HG03064 (cell line): Measurements from ENCODE around the gene NEU2.
"Not testable (repeated sequence)": the region's sequence is repeated elsewhere in the genome, so short reads cannot be mapped to it uniquely, and the experiment has no call there.

Experiments used
- ATAC-seq: cut with Tn5 transposase; IDR thresholded peaks from one replicate; pipeline ENCODE4 v1.9.1; 2021; ENCODE audit warnings: low read depth; ENCODE audit not compliant: unreplicated experiment

Gene NEU2

DNA sequence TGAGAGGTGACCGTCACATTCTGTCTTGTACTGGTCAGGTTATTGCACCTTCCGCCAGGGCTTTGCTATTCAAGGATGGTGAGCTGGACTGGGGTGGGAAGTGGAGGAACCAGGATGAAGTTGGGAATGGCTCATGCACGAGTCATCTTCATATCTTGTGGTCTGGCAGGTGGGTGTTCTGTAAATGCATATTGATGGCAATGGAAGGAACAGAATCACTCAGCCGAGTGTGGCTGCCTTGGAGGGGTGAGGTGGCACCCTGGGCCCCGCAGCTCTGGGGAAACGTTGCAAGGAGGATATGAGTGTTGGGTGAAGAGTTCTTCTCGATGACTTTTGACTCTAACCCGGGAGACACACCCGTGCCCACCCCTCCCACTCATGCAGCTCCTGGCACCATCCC is 1.2 kb downstream of the NEU2 start:
- no peak for ATAC-seq

- no peak for ATAC-seq
Observed at GRCh38 chr2:233034091-233034882, 1.8 kb downstream of the NEU2 start.

GRCh38 chr2:233035426-233036161 is 3.1 kb downstream of the NEU2 start:
- no peak for ATAC-seq

DNA sequence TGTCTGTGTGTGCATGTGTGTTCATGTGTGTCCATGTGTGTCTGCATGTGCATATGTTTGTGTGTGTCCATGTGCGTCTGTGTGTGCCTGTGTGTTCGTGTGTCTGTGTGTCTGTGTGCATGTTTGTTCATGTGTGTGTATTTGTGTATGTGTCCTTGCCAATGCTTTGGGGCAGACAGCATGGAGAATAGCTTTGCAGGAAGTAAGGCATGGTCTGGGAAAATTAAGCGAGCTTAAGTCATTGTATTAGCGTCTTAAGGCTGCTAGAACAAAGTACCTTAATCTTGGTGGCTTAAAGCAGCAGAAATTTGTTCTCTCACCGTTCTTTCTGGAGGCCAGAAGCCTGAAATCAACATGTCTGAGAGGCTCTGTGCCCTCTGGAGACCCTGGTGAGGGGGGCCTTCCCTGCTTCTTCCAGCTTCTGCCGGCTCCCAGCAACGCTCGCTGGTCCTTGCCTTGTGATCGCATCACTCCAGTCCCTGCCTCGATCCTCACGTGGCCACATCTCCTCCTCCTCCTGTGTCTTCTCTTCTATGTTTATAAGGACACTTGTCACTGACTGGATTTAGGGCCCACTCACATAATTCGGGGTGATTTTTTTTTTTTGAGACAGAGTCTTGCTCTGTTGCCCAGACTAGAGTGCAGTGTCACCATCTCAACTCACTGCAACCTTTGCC is 3.8 kb downstream of the NEU2 start:
- ATAC-seq: no peak

DNA sequence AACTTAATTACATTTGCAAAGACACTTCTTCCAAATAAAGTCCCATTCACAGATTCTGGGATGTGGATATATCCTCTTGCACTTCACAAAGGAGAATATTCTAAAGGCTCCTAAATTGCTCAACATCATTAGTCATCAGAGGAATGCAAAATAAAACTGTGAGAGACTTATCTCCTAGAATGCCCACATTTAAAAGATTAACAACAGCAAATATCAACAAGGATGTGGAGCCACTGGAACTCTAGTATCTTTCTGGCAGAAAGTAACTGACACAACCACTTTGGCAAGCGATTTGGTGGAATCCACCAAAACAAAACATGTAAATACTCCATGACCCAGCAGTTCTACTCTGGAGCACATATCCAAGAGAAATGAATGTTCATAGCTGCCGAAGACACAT is 4.6 kb downstream of the NEU2 start:
- no peak for ATAC-seq

DNA sequence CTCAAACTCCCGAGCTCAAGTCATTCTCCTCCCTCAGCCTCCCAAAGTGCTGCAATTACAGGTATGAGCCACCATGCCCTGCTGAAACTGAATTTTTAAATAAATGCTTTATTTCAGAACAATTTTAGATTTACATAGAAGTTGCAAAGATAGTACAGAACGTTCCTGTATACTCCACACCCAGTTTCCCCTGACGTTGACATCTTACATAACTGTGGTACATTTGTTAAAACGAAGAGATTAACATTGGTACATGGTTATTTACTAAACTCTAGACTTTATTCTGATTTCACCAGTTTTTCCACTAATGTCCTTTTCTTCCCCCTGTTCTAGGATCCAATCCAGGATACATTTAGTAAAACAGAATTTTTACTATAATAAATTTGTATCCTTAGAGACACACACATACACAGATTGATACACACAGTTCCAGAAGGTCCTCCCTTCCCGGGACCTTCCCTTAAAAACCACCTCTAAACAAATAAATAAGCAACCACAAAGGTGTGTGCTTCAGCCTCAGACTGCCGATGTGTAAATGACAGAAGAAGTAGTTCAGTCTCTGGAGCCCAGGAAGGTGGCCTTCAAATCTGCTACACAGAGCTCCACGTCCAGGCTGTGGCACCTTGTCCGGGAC is 6.9 kb downstream of the NEU2 start:
- no peak for ATAC-seq

DNA sequence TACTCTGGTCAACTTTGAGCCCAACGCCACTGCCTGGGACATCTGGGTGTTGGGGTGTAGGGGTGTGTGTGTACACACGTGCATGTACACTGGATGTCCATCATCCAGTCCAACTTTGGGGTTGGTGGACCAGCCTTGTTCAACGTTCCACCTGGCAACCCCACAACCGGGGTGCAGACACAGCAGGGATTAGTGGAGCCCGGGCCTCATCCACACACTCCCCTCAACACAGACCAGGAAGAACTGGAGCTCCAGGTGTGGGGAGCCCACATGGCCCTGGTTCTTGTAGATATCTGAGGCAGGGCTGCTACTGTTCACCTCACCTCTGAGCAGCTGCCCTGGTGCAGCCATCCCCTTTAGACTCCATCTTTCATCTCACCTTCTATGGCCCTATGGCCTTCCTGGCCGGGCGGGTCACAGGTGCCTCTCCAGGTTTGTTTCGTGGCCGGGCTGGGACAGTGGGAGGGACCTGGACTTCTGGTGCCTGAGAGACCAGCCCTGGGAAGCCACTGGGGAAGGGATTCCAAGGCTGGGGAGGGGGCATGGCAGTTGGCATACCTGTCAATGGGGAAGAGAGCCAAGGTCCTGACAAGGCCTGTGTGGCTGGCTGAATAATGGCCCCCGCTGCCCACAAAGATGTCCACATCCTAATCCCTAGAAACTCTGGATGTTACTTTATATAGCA is 7.5 kb downstream of the NEU2 start:
- no peak for ATAC-seq

GRCh38 chr2:233040571-233040970 is 8.1 kb downstream of the NEU2 start:
- no peak for ATAC-seq

GRCh38 chr2:233041722-233042323 is 9.4 kb downstream of the NEU2 start:
- no peak for ATAC-seq

- no peak for ATAC-seq
Observed at GRCh38 chr2:233042549-233042948, 10.1 kb downstream of the NEU2 start.

GRCh38 chr2:233044974-233045605 is 12.6 kb downstream of the NEU2 start:
- ATAC-seq: no peak

DNA sequence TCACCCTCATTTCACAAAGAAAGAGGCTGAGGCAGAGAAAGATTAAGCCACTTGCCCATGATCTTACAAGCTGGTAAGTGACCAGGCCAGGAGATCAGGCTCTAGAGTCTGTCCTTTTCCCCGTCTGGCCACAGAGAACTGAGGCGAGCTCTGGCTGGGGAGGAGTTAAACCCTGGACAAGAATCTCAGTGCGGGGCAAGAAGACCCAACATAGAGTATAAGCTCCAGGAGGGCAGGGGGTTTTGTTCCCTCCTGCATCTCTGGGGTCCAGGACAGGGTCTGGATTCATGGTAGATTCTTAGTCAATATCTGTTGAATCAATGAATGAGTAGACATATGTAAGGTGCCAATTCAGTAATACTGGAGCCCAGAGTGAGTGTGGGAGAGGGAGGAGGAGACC is 14.7 kb downstream of the NEU2 start:
- ATAC-seq: no peak

DNA sequence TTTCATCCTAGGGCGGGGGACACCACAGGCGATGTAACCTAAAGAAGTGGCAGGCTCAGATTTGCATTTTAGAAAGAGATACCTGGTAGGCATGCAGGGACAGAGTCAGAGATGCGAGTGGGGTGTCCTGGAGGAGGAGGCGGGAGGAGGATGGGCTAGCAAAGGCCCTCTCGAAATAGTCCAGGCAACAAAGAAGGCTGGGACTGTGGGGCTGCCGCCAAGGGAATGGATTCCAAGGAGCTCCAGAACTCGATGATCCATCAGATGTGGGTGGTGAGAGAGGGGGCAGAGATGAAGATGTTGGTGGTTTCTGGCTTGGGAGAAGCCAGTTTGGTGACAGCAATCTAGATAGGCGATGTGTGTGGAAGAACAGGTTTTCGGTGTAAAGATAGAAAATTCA is 15.2 kb downstream of the NEU2 start:
- no peak for ATAC-seq

DNA sequence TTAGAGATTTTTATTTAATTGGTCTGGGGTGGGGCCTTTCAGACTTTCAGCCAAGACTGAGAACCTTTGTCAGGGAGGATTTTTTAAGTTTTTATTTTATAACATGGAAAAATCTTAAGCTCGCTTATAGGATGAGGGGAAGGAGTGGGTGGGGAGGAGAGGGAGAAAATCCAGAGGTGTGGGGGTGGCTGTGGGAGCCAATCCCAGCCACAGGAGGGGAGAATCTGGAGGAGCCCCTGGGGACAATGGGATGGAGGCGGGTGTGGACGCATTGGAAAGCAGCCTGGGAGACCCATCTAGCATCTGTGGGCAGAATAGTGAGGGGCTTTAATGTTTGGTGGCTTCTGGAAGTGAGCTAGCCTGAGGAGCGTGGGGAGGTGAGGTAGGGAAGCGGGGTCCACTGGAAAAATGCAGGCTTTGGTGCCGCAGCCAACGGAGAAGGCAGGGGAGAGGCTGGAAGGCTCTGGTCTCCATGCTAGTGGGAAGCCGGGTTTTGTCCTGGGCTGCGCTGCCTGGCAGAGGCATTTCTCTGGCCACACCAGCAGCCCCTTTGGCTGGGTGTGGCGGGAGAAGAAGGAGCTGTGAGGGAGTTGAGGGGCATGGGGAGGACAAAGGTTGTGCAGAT is 16.2 kb downstream of the NEU2 start:
- no peak for ATAC-seq

GRCh38 chr2:233049194-233049761 is 16.8 kb downstream of the NEU2 start:
- no peak for ATAC-seq

DNA sequence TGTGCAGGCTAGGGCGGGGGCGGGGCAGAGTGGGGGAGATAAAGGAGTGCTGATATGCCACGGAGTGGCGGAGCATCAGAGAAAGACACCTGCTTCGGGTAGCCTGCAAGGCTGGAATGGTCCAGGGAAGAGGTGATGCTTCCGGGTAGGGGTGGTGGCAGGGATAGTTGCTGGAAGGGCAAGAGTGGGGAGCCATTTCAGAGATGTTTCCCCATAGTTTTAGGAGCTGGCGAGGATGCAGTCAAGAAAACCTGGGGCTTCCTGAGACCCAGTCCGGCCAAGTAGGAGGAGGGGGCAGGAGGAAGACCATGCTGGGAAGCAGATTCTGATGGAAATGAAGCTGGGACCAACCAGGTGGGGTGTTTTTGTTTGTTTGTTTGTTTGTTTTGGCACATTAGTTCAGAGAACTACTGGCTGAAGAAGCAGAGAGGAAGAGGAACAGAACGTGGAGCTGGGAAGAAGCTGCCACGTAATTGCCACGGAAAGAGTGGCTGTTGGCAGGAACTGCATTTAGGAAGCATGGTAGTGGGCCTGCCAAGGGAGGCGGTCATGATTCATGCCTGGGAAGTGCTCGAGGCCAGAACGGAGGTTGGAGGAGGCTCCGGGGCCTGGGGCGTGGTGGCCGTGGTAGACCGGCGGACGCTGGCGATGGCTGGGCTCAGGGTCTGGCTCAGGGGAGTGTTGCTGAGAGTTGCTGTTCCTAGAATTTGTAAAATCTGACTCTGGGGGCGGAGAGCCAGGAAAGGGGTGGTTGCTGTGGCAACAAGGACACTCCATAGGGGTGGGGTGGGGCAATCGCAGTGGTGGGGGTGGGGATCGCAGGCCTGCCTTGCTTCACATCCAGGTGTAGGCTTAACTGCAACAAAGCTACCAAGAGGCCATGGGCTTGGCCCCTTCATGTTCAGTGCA is 19.0 kb downstream of the NEU2 start:
- ATAC-seq: no peak

- ATAC-seq: not testable (repeated sequence)
Observed at GRCh38 chr2:233052517-233052916, 20.0 kb downstream of the NEU2 start.
